Osteoblast (primary cell): Measurements from ENCODE around the gene MC1R. TPM values are rescaled to one million over a fixed set of nuclear protein-coding genes. Genes with fewer than 3 reads are reported as not detected.
A peak's percentile ranks its signal among the peaks of the same experiment; 100 is the strongest.

Experiments
- DNase-seq: peaks from one replicate; pipeline ENCODE4 v3.0.0; 2011; ENCODE audit warnings: low spot score, mixed read lengths; ENCODE audit not compliant: insufficient read length; ENCODE audit errors: missing footprints
- H2AFZ ChIP-seq: 2 replicates; pipeline ENCODE4 v1.6.0; 2011; ENCODE audit warnings: mild to moderate bottlenecking, low read length
- H3K27ac ChIP-seq: 2 replicates; pipeline ENCODE4 v1.5.1; 2011; ENCODE audit warnings: mild to moderate bottlenecking, low read depth, low read length, moderate library complexity
- H3K27me3 ChIP-seq: 2 replicates; pipeline ENCODE4 v1.6.0; 2012; ENCODE audit warnings: mild to moderate bottlenecking, control low read depth, inconsistent platforms, low read length, moderate library complexity; ENCODE audit not compliant: insufficient read depth
- H3K36me3 ChIP-seq: 2 replicates; pipeline ENCODE4 v1.5.1; 2011; ENCODE audit warnings: mild to moderate bottlenecking, low read length, control low read depth, moderate library complexity; ENCODE audit not compliant: insufficient read depth
- H3K4me1 ChIP-seq: 2 replicates; pipeline ENCODE4 v1.5.1; 2011; ENCODE audit warnings: mild to moderate bottlenecking, low read length, control low read depth, moderate library complexity; ENCODE audit not compliant: insufficient read depth
- H3K4me2 ChIP-seq: 2 replicates; pipeline ENCODE4 v1.6.0; 2011; ENCODE audit warnings: mild to moderate bottlenecking, low read length; ENCODE audit not compliant: insufficient read depth
- H3K4me3 ChIP-seq: fragments of 200-600 bp; sonication (generic); 3 replicates; pipeline ENCODE4 v1.5.1; 2012; ENCODE audit warnings: mild to moderate bottlenecking, low read length, inconsistent platforms; ENCODE audit not compliant: insufficient read depth
- H3K79me2 ChIP-seq: 2 replicates; pipeline ENCODE4 v1.6.0; 2012; ENCODE audit warnings: mild to moderate bottlenecking, low read length, control low read depth, inconsistent platforms; ENCODE audit not compliant: insufficient read depth
- H3K9me3 ChIP-seq: 2 replicates; pipeline ENCODE4 v1.5.1; 2011; ENCODE audit warnings: low read depth, low read length, control low read depth
- H4K20me1 ChIP-seq: 2 replicates; pipeline ENCODE4 v1.6.0; 2012; ENCODE audit warnings: mild to moderate bottlenecking, low read length, control low read depth; ENCODE audit not compliant: insufficient read depth
- CTCF ChIP-seq: IDR thresholded peaks from 2 replicates; pipeline ENCODE4 v1.5.1; 2011; ENCODE audit warnings: mild to moderate bottlenecking, low read depth, low read length, moderate library complexity; ENCODE audit errors: extremely low read depth
- total RNA-seq: library from RNA; depleted of rRNA; stranded (reverse); fragments of >200 nt; gene quantifications from 2 replicates; pipeline ENCODE4 v1.2.3, GENCODE V29; 2012

The MC1R gene
- total RNA-seq, 1 donor, result 5.1 TPM

DNA sequence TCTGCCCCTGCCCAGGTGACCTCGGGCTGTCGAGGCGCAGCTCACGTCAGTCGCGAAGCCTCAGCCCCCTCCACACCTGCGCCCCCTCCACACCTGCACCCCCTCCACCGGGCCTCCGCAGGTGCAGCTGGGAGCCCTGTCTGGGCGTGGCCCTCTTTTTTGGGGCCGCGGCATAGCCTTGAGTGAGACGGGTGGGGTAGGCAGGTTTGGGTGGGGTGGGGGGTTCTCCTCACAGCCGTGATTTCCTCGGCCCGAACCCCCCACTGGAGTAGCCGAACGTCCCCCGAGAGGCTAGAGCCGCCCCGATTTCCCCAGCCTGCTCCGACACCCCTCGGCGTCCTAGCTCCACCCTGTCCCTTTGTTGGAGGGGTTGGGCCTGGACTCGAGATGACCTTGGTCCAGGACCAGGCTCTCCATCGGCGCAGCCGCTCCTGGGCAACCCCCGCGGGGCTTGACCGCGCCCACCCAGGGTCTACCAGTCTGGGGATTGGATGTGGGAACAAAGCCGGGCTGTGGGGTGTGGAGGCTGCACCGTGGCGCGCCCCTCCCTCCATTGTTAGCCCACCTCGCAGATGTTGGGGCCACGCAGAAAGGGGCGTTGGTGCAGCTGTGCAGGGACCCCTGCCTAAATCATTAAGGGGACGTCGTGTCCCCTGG is 5.1 kb downstream of the MC1R start:
- Histone ChIP-seq H3K4me1 (peaks cover 54% of the 10 kb centered on the region), H3K4me2 (peak overlapping the region; percentile 98), H3K9me3 (no peaks in the 10 kb centered on the region), H2AFZ (no peak overlapping the region), H3K79me2 (peaks cover 45% of the 10 kb centered on the region), H3K36me3 (no peaks in the 10 kb centered on the region), H3K4me3 (peak overlapping the region; percentile 72), H3K27ac (peak overlapping the region; percentile 41), H4K20me1 (peaks cover 44% of the 10 kb centered on the region), H3K27me3 (no peaks in the 10 kb centered on the region)
- TF ChIP-seq CTCF, result no peak
- peak; percentile 75 for DNase-seq

DNA sequence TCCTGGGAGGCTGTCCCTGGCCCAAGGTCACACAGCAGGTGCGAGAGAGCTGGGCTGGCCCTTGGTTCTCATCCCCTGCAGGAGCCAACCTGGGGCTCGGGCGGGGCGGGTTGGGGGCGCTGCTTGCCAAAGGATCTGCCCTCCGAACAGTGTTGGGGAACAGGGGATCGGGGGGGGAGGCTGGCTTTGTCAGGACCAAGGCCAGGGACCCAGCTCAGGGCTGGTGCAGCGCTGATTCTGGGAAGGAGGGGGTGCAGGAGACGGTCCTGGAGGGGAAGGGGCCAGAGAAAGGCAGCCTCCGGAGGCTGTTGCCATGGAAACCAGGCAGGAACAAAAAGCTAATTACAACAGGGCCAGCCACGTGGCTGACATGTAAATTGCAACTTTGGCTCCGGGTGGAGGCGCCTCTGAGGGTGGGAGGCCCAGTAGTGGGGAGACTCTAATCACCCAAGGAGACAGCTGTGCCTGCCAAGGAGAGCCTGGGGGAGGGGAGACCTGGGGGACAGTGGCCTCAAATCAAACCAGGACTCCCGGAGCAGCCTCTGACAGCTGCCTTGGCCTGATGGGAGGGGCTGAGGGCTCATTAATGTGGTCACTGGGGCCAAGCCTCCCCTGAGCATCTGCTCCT is 5.7 kb downstream of the MC1R start:
- peaks cover 50% of the 10 kb centered on the region for H4K20me1 ChIP-seq
- no peaks in the 10 kb centered on the region for H3K27me3 ChIP-seq
- H3K9me3 ChIP-seq, result no peaks in the 10 kb centered on the region
- peak overlapping the region; percentile 98 for H3K4me2 ChIP-seq
- H3K4me3 ChIP-seq, result peak overlapping the region; percentile 72
- H3K79me2 ChIP-seq, result peaks cover 42% of the 10 kb centered on the region
- no peak for TF ChIP-seq CTCF
- H3K4me1 ChIP-seq, result peaks cover 50% of the 10 kb centered on the region
- DNase-seq, result peak; percentile 95
- no peak overlapping the region for H3K27ac ChIP-seq
- no peak overlapping the region for H2AFZ ChIP-seq
- H3K36me3 ChIP-seq, result peaks cover 3% of the 10 kb centered on the region

DNA sequence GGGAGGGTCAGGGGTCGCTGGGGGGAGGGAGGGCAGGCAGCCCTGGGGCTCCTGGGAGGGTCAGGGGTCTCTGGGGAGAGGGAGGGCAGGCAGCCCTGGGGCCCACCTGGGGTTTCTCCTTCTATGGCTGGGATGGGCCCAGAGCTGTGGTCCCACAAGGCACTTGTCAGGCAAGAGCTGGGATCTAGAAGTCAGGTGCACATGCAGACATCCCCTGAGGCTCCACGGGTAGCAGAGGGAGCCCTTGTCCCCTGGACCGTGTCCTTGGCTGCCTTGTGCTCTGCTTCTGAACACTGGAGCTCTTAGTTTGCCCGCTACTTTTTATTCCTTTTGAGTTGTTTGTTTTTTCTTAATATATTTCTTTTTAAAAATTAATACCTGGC is 6.3 kb downstream of the MC1R start:
- TF ChIP-seq CTCF, result no peak
- Histone ChIP-seq H3K4me1 (peaks cover 47% of the 10 kb centered on the region), H3K27ac (no peak overlapping the region), H3K4me2 (peak overlapping the region; percentile 98), H3K9me3 (no peaks in the 10 kb centered on the region), H3K36me3 (peaks cover 5% of the 10 kb centered on the region), H2AFZ (no peak overlapping the region), H4K20me1 (peaks cover 54% of the 10 kb centered on the region), H3K79me2 (peaks cover 37% of the 10 kb centered on the region), H3K4me3 (peak overlapping the region; percentile 72), H3K27me3 (no peaks in the 10 kb centered on the region)
- DNase-seq, result peak; percentile 69

- H3K9me3 ChIP-seq, result no peaks in the 10 kb centered on the region
- peaks cover 5% of the 10 kb centered on the region for H3K36me3 ChIP-seq
- no peak overlapping the region for H3K27ac ChIP-seq
- no peak overlapping the region for H2AFZ ChIP-seq
- H4K20me1 ChIP-seq, result peaks cover 54% of the 10 kb centered on the region
- H3K79me2 ChIP-seq, result peaks cover 34% of the 10 kb centered on the region
- TF ChIP-seq CTCF, result no peak
- H3K4me3 ChIP-seq, result peak overlapping the region; percentile 72
- H3K4me2 ChIP-seq, result peak overlapping the region; percentile 98
- no peaks in the 10 kb centered on the region for H3K27me3 ChIP-seq
- DNase-seq, result peak; percentile 94
- H3K4me1 ChIP-seq, result peaks cover 40% of the 10 kb centered on the region
Observed at GRCh38 chr16:89925596-89926079, 7.0 kb downstream of the MC1R start.
